Loucy (cell line): ENCODE measurements around the gene MANF.
"Not testable (repeated sequence)": the region's sequence is repeated elsewhere in the genome, so short reads cannot be mapped to it uniquely, and the experiment has no call there.

Source experiments
- EZH2phosphoT487 ChIP-seq: fragments of 200-600 bp; IDR thresholded peaks from 2 replicates; pipeline ENCODE4 v1.6.1; 2018; ENCODE audit warnings: antibody characterized with exemption, mild to moderate bottlenecking, moderate library complexity, borderline replicate concordance
- TF ChIP-seq, protein P1 (sequence below): fragments of 200-600 bp; sonication (generic); conservative IDR thresholded peaks from 2 replicates; pipeline ENCODE4 v1.5.1; 2014; ENCODE audit warnings: mild to moderate bottlenecking, antibody characterized with exemption, low read length

DNA sequence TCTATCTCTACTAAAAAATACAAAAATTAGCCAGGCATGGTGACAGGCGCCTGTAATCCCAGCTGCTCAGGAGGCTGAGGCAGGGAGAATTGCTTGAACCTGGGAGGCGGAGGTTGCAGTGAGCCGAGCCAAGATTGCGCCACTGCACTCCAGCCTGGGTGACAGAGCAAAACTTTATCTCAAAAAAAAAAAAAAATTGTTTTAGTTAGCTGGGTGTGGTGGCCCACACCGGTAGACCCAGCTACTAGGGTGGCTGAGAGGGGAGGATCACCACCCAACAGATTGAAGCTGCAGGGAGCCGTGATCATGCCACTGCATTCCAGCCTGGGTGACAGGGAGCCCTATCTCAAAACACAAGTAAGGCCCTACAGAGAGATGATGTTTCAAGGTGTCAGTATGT lies 2.2 kb downstream of the MANF start:
- TF ChIP-seq, protein P1, sequence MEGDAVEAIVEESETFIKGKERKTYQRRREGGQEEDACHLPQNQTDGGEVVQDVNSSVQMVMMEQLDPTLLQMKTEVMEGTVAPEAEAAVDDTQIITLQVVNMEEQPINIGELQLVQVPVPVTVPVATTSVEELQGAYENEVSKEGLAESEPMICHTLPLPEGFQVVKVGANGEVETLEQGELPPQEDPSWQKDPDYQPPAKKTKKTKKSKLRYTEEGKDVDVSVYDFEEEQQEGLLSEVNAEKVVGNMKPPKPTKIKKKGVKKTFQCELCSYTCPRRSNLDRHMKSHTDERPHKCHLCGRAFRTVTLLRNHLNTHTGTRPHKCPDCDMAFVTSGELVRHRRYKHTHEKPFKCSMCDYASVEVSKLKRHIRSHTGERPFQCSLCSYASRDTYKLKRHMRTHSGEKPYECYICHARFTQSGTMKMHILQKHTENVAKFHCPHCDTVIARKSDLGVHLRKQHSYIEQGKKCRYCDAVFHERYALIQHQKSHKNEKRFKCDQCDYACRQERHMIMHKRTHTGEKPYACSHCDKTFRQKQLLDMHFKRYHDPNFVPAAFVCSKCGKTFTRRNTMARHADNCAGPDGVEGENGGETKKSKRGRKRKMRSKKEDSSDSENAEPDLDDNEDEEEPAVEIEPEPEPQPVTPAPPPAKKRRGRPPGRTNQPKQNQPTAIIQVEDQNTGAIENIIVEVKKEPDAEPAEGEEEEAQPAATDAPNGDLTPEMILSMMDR: not testable (repeated sequence)
- not testable (repeated sequence) for TF ChIP-seq EZH2phosphoT487
